HFFc6 (cell line): Measurements from ENCODE around the gene SSBP3. TPM values are rescaled to one million over a fixed set of nuclear protein-coding genes. Genes with fewer than 3 reads are reported as not detected.

Experiments used
- DNase-seq: peaks from one replicate; pipeline ENCODE4 v3.0.0-alpha.2; 2018
- H3K27ac Mint-ChIP-seq: 2 replicates; pipeline ENCODE4 v1.8.0; 2020; ENCODE audit warnings: mild to moderate bottlenecking, mixed read lengths
- H3K27me3 Mint-ChIP-seq: 2 replicates; pipeline ENCODE4 v1.8.0; 2021; ENCODE audit warnings: mild to moderate bottlenecking, moderate library complexity, mixed read lengths; ENCODE audit not compliant: insufficient read depth
- H3K36me3 Mint-ChIP-seq: 2 replicates; pipeline ENCODE4 v1.8.0; 2021; ENCODE audit warnings: low read depth, mixed read lengths
- H3K4me1 Mint-ChIP-seq: 2 replicates; pipeline ENCODE4 v1.8.0; 2020; ENCODE audit warnings: low read depth, mixed read lengths
- H3K4me3 Mint-ChIP-seq: 2 replicates; pipeline ENCODE4 v1.8.0; 2020; ENCODE audit warnings: mild to moderate bottlenecking, moderate library complexity, mixed read lengths
- H3K9me3 Mint-ChIP-seq: 2 replicates; pipeline ENCODE4 v1.8.0; 2020; ENCODE audit warnings: mild to moderate bottlenecking, mixed read lengths
- total RNA-seq, 6 experiments: library from RNA; stranded (reverse); fragmentation: NEBNext Ultra II Directional; extraction: Animal tissue kit (Norgen Biotek cat#: 25700); gene quantifications; 2 replicates in 1 of 6; 3 replicates in 5 of 6; pipeline ENCODE4 v1.2.3, GENCODE V29; 2021
- TF ChIP-seq, protein P1 (sequence below): fragments of 200-600 bp; sonication (generic); IDR thresholded peaks from 2 replicates; pipeline ENCODE4 v1.5.0; 2021; ENCODE audit warnings: antibody characterized with exemption, mild to moderate bottlenecking

The SSBP3 gene
- total RNA-seq, 6 experiments from 2014 or later = 42.3 to 72.2 (median 58.1) TPM

DNA sequence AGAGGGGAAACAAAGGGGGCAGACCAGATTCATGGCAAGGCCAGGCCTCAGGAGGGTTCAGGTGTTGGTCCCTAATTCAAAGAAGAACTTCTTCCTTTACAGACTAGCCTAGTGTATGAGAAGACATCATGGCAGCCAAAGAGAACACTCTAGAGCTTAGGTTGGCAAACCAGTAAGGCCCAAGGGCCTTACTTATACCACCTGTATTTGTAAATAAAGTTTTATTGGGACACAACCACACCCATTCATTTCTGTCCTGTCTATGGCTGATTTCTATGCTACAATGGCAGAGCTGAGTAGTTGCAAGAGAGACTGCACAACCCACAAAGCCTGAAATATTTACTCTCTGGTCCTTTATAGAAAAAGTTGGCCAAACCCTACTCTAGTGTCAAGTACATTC lies 42.3 kb downstream of the SSBP3 start:
- H3K9me3 Mint-ChIP-seq = no peaks in the 10 kb centered on the region
- H3K4me3 Mint-ChIP-seq = no peak overlapping the region
- peaks cover 43% of the 10 kb centered on the region for H3K4me1 Mint-ChIP-seq
- DNase-seq = no peak
- no peaks in the 10 kb centered on the region for H3K36me3 Mint-ChIP-seq
- TF ChIP-seq, protein P1, sequence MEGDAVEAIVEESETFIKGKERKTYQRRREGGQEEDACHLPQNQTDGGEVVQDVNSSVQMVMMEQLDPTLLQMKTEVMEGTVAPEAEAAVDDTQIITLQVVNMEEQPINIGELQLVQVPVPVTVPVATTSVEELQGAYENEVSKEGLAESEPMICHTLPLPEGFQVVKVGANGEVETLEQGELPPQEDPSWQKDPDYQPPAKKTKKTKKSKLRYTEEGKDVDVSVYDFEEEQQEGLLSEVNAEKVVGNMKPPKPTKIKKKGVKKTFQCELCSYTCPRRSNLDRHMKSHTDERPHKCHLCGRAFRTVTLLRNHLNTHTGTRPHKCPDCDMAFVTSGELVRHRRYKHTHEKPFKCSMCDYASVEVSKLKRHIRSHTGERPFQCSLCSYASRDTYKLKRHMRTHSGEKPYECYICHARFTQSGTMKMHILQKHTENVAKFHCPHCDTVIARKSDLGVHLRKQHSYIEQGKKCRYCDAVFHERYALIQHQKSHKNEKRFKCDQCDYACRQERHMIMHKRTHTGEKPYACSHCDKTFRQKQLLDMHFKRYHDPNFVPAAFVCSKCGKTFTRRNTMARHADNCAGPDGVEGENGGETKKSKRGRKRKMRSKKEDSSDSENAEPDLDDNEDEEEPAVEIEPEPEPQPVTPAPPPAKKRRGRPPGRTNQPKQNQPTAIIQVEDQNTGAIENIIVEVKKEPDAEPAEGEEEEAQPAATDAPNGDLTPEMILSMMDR = no peak
- peaks cover 2% of the 10 kb centered on the region for H3K27me3 Mint-ChIP-seq
- H3K27ac Mint-ChIP-seq = no peak overlapping the region

DNA sequence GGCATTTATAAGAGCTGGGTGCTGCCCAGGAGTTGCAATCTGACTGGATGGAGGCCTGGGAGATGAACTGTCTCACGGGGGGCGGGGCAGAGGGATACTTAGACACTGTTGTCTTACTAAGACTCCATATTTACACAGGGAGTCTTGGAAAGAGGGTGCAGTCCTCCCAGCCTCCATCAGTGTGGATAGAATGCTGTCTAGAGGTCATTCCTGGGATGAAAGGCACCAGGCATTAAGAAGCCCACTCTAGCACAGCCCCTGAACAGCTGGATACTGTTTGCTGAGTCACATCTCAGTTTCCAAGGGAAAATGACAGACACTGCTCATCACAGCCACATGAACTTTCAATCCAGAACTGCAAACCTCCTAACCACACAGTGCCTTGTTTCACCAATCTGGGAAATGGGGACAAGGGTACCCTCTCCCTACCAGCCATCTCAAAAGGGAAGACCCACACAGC lies 43.3 kb downstream of the SSBP3 start:
- DNase-seq = no peak
- Mint-ChIP-seq H3K9me3 (no peaks in the 10 kb centered on the region), H3K4me1 (peaks cover 34% of the 10 kb centered on the region), H3K36me3 (no peaks in the 10 kb centered on the region; the same call in 1 of the 2 replicates), H3K4me3 (no peak overlapping the region), H3K27ac (no peak overlapping the region; the same call in 1 of the 2 replicates), H3K27me3 (peaks cover 2% of the 10 kb centered on the region)
- TF ChIP-seq, protein P1 = no peak

DNA sequence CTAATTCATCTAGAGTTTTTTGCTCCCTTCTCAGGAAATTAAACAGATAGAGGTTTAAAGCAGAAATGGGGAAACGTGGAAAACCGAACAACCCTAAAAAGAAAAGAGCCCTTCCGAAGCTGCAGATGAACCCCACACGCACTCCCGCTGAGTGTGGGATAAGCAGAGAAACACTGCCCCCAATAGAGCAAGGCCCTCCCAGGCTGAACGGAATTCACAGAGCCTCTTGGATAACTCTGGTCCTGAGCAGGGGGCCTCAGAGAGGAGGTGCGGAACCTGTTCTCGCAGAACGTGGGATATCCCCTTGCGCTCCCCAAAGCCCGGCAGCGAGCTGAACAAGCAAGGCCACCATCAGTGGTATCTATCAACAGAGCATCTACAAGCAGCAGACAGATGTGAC lies 44.9 kb downstream of the SSBP3 start:
- Mint-ChIP-seq H3K4me1 (peaks cover 24% of the 10 kb centered on the region), H3K27ac (no peak overlapping the region)
- TF ChIP-seq, protein P1 = no peak

DNA sequence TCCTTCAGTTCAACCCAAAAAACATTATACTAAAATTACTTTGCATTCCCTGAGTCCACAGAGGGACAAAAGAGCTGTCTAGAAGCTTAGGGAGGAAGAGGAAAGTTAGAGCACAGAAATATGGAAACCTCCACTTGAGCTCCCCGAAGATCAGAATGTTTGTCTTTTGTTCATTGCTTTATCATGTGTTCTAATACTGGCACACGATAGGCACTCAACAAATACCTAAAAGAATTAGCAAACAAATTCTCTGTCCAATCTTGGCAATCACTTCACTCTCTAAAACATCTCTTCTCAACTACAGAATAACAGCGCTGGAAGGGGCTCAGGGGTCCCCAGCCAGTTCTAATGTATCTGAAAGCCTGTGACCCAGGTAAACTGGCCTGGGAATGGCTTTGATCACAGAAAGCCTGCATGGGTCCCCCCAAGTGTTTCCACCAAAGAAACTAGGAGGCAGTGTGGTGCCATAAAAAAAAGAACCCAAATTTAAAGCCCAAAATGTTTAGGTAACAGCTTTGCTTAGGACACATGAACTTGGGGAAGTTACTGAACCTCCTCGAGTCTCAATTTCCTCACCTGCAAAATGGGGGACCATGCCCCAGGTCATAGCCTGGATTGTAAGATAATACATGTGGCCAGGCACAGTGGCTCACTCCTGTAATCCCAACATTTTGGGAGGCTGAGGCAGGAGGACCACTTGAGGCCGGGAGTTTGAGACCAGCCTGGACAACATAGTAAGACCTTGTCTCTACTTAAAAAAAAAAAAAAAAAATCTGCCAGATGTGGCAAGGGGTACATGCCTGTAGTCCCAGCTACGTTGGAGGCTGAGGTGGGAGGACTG lies 45.8 kb downstream of the SSBP3 start:
- no peaks in the 10 kb centered on the region for H3K9me3 Mint-ChIP-seq
- H3K27ac Mint-ChIP-seq = 0 out of 2 replicates have a peak overlapping the region, but pooled peaks have one; percentile 50
- TF ChIP-seq, protein P1 = peak; percentile 34
- peaks cover 2% of the 10 kb centered on the region for H3K27me3 Mint-ChIP-seq
- no peaks in the 10 kb centered on the region; the same call in 1 of the 2 replicates for H3K36me3 Mint-ChIP-seq
- H3K4me1 Mint-ChIP-seq = peaks cover 24% of the 10 kb centered on the region
- H3K4me3 Mint-ChIP-seq = no peak overlapping the region
- no peak for DNase-seq

More for the DNA sequence above, 44.9 kb downstream of the SSBP3 start:
- Mint-ChIP-seq H3K9me3 (no peaks in the 10 kb centered on the region), H3K4me3 (no peak overlapping the region), H3K27me3 (peaks cover 2% of the 10 kb centered on the region), H3K36me3 (no peaks in the 10 kb centered on the region; the same call in 1 of the 2 replicates)
- no peak for DNase-seq

DNA sequence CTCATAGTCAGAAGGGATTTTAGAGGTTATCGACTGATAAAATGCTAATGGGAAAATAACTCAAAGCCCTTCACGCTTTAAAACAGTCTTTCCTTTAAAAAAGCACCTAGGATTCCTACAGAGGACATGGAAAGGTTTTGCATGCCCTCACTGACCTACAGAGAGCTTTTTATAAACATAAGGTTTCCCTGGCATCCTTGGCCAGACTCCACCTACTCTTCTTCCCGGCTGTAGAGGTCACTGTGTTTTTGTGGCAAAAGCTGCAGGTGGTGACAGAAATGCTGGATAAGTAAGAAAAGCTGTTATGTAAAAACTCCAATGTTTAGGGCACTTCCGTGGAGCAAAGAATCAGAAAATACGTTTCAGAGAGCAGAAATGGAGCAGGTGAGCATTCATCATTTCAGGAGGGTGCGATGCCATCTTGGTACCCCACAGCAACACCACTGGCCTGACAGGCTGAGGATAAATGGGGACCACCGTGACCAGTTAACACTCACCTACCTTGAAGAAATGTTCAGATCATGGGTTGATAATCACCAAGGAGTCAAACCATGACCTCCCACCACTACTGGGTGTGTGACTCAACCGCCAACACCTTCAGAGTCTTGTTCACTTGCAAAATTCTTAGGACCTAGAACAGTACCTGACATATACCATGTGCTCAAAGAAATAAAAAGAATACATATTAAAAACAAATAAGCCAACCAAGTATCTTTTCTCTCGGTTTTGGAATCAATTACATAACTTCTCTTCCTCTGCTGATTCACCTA lies 46.6 kb downstream of the SSBP3 start:
- H3K9me3 Mint-ChIP-seq = no peaks in the 10 kb centered on the region
- H3K36me3 Mint-ChIP-seq = no peaks in the 10 kb centered on the region; the same call in 1 of the 2 replicates
- no peak for DNase-seq
- TF ChIP-seq, protein P1 = no peak
- H3K27ac Mint-ChIP-seq = 0 out of 2 replicates have a peak overlapping the region, but pooled peaks have one; percentile 50
- H3K4me1 Mint-ChIP-seq = peaks cover 24% of the 10 kb centered on the region
- no peak overlapping the region for H3K4me3 Mint-ChIP-seq
- peaks cover 2% of the 10 kb centered on the region for H3K27me3 Mint-ChIP-seq
